ENCODE results near the gene TMEM221. TPM values are rescaled to one million over a fixed set of nuclear protein-coding genes. Genes with fewer than 3 reads are reported as not detected.

Gene TMEM221
- total RNA-seq, 1 donor from 2014 or later: 0.57 TPM

GRCh38 chr19:17385878-17386611 lies 62.4 kb downstream of the TMEM221 start:
- no peak for DNase-seq (ENCODE audit: low spot score)
- Mint-ChIP-seq H3K9me3 (ENCODE audit: low read depth) (peaks cover 3% of the 10 kb centered on the region), H3K4me1 (ENCODE audit: low read depth) (peaks cover 14% of the 10 kb centered on the region), H3K36me3 (ENCODE audit: low read depth) (no peaks in the 10 kb centered on the region), H3K4me3 (ENCODE audit: unreplicated experiment) (no peak overlapping the region), H3K27me3 (ENCODE audit: low read depth) (no peaks in the 10 kb centered on the region), H3K27ac (ENCODE audit: unreplicated experiment) (no peak overlapping the region)
- TF ChIP-seq, protein P1, sequence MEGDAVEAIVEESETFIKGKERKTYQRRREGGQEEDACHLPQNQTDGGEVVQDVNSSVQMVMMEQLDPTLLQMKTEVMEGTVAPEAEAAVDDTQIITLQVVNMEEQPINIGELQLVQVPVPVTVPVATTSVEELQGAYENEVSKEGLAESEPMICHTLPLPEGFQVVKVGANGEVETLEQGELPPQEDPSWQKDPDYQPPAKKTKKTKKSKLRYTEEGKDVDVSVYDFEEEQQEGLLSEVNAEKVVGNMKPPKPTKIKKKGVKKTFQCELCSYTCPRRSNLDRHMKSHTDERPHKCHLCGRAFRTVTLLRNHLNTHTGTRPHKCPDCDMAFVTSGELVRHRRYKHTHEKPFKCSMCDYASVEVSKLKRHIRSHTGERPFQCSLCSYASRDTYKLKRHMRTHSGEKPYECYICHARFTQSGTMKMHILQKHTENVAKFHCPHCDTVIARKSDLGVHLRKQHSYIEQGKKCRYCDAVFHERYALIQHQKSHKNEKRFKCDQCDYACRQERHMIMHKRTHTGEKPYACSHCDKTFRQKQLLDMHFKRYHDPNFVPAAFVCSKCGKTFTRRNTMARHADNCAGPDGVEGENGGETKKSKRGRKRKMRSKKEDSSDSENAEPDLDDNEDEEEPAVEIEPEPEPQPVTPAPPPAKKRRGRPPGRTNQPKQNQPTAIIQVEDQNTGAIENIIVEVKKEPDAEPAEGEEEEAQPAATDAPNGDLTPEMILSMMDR (IDR thresholded peaks at IDR 0.05): peak; percentile 96

Other genes starting within 250 kb of the TMEM221 start
- 27.3 to 31.7 TPM (median 29.9 TPM) in 3 replicates for gene USE1, start 233.3 kb downstream of the TMEM221 start, total RNA-seq
- 21.1 to 23.8 TPM (median 22.3 TPM) in 3 replicates for gene OCEL1, start 222.4 kb downstream of the TMEM221 start, total RNA-seq
- 31.9 to 45.0 TPM (median 43.7 TPM) in 3 replicates for gene NR2F6, start 202.7 kb downstream of the TMEM221 start, total RNA-seq
- gene USHBP1, start 183.9 kb downstream of the TMEM221 start, total RNA-seq: not detected in 3 replicates
- 83.3 to 100 TPM (median 91.2 TPM) in 3 replicates for gene BABAM1, start 181.2 kb downstream of the TMEM221 start, total RNA-seq
- gene ANKLE1, start 166.8 kb downstream of the TMEM221 start, total RNA-seq: 0.38 to 0.57 TPM (median 0.53 TPM) in 3 replicates
- gene ABHD8, start 145.2 kb downstream of the TMEM221 start, total RNA-seq: 3.5 to 6.6 TPM (median 5.9 TPM) in 3 replicates
- 56.6 to 68.7 TPM (median 61.7 TPM) in 3 replicates for gene MRPL34, start 142.8 kb downstream of the TMEM221 start, total RNA-seq
- gene DDA1, start 139.1 kb downstream of the TMEM221 start, total RNA-seq: 53.0 to 66.6 TPM (median 63.9 TPM) in 3 replicates
- gene ANO8, start 113.8 kb downstream of the TMEM221 start, total RNA-seq: 16.7 to 18.9 TPM (median 16.8 TPM) in 3 replicates
- 16.7 to 20.9 TPM (median 20.6 TPM) in 3 replicates for gene GTPBP3, start 111.1 kb downstream of the TMEM221 start, total RNA-seq
- gene PLVAP, start 71.3 kb downstream of the TMEM221 start, total RNA-seq: 0.22 to 0.44 TPM in 2 of 3 replicates, not detected in the other
- gene CCDC194, start 54.5 kb downstream of the TMEM221 start, total RNA-seq: not detected in 3 replicates
- gene BST2, start 43.0 kb downstream of the TMEM221 start, total RNA-seq: not detected in 3 replicates
- 36.3 to 46.7 TPM (median 39.4 TPM) in 3 replicates for gene MVB12A, start 28.6 kb downstream of the TMEM221 start, total RNA-seq
- not detected in 3 replicates for gene NXNL1, start 12.3 kb upstream of the TMEM221 start, total RNA-seq
- gene SLC27A1, start 21.9 kb upstream of the TMEM221 start, total RNA-seq: 6.8 to 7.9 TPM (median 7.7 TPM) in 3 replicates
- 73.7 to 112 TPM (median 108 TPM) in 3 replicates for gene PGLS, start 63.0 kb upstream of the TMEM221 start, total RNA-seq
- gene COLGALT1, start 107.0 kb upstream of the TMEM221 start, total RNA-seq: 113 to 146 TPM (median 140 TPM) in 3 replicates
- 2.0 to 3.9 TPM (median 2.1 TPM) in 3 replicates for gene UNC13A, start 239.7 kb upstream of the TMEM221 start, total RNA-seq